ENCODE measurements around the gene PRDM11. TPM values are rescaled to one million over a fixed set of nuclear protein-coding genes. Genes with fewer than 3 reads are reported as not detected.

Gene PRDM11
- total RNA-seq, 2 experiments from 2014 or later: 0.78 to 0.85 TPM

DNA sequence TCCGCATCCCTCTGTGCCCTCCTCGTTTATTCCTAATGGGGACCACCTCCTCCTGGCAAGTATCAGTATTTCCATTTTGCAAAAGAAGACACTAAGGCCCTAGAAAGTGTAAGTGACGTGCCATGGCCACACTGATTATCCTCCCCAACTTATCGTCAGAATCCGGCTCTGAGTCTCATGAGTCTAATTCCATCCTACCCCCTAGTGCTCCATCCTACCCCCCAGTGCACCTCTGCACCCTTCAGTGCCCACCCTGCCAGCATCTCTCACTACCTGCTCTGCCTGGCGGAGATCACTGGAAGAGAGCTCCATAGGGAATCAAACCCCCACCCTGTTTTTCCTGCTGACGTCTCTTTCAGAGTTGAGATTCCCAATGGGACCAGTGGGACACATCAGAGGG, 31.8 kb downstream of the PRDM11 start:
- DNase-seq: no peak
- Mint-ChIP-seq H3K36me3 (ENCODE audit: low read depth) (no peaks in the 10 kb centered on the region), H3K27me3 (peaks cover 31% of the 10 kb centered on the region), H3K4me3 (no peak overlapping the region), H3K27ac (no peak overlapping the region), H3K9me3 (no peaks in the 10 kb centered on the region), H3K4me1 (peaks cover 3% of the 10 kb centered on the region)
- ChIA-PET POLR2A (no interaction called here), CTCF (no interaction called here)

DNA sequence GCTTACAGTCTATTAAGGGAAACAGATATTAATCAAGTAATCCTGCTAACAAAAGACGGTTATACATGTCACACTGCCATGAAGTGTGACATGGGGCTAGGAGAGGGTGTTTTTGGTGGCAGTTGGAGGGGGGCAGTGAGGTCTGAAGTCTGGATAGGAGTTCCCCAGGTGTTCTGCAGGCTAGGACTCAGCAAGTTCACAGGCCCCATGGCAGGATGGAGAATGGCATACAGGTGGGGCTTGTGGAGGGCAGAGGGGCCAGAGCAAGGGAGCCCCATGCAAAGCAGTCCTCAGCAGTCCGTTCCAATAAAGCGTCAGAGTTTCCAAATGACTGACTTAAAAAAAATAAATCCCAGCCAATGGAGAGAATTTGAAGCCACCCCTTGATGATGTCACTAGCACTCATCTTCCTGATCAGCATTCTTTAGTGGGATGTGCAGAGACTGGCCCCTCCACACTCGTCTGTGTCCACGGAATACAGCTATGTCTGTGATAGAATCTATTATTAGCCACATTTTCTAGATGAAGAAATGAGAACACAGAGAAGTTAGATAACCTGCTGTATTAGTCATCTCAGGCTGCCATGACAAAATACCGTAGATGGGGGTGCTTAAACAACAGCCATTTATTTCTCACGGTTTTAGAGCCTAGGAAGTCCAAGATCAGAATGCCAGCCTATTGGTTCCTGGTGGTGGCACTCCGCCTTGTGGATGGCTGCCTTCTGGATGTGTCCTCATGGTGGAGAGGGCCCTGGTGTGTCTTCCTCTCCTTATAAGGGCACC, 32.6 kb downstream of the PRDM11 start:
- ChIA-PET CTCF (no interaction called here), POLR2A (no interaction called here)
- no peak for DNase-seq
- H3K4me3 Mint-ChIP-seq: no peak overlapping the region
- H3K27ac Mint-ChIP-seq: no peak overlapping the region
- no peaks in the 10 kb centered on the region for H3K36me3 Mint-ChIP-seq (ENCODE audit: low read depth)
- peaks cover 3% of the 10 kb centered on the region for H3K4me1 Mint-ChIP-seq
- no peaks in the 10 kb centered on the region for H3K9me3 Mint-ChIP-seq
- peaks cover 31% of the 10 kb centered on the region for H3K27me3 Mint-ChIP-seq

DNA sequence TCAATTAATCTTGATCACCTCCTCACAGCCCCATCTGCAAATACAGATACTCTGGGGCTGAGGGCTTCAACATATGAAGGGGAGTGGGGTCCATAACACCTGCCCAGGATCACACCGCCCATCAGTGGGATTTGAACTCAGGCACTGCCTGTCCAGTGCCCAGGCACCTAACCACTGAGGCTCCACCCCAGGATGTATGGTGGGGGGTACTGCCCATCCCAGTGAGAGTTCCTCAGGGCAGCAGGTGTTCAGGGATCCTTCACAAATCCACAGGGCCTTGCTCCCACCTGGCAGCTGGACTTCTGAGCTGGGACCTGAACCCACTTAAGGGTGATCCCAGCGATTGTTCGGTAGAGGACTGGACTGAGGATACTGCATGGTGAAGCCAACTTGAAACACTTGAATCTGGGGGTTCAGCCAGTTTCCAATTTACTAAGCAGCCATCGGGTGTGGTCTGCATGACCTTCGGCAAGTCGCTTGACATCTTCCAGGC, 33.3 kb downstream of the PRDM11 start:
- ChIA-PET POLR2A (no interaction called here), CTCF (no interaction called here)
- Mint-ChIP-seq H3K27me3 (peaks cover 31% of the 10 kb centered on the region), H3K4me1 (peaks cover 3% of the 10 kb centered on the region), H3K4me3 (peak overlapping the region; percentile 54), H3K27ac (no peak overlapping the region), H3K9me3 (no peaks in the 10 kb centered on the region), H3K36me3 (ENCODE audit: low read depth) (no peaks in the 10 kb centered on the region)
- DNase-seq: no peak

DNA sequence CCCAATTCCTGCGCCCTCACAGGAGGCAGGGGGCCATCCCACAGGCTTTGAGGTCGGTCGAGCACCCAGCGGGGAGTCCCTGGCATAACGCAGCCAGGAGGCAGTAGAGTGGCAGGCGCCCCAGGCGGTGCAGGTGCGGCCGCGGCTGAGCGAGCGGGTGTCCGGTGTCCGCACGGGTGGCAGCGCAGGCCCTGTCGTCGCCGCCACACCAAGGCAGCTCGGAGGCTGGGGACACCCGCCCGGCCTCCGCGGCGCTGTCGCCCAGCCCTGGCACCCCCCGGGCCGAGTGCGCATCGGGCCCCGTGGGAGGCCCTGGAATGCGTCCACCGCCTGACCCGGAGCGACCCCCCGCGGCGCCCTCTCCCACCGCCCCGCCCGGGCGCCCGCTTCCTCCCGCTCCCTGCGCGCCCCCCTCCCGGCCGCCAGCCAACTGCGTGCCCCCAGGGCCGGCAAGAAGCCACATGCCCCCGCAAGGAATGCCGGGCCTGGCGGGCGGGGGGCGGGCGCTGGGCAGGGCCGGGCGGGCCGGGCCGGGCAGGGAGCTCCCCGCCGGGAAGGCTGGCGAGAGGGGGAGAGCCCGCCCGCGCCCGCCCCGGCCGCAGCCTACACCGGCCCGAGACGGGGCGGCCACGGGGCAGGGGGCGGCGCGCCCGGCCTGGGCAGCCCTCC, 33.9 kb downstream of the PRDM11 start:
- no peak for DNase-seq
- no peaks in the 10 kb centered on the region for H3K36me3 Mint-ChIP-seq (ENCODE audit: low read depth)
- peaks cover 29% of the 10 kb centered on the region for H3K27me3 Mint-ChIP-seq
- POLR2A ChIA-PET: no interaction called here
- CTCF ChIA-PET: no interaction called here
- H3K9me3 Mint-ChIP-seq: no peaks in the 10 kb centered on the region
- H3K27ac Mint-ChIP-seq: no peak overlapping the region
- peaks cover 3% of the 10 kb centered on the region for H3K4me1 Mint-ChIP-seq
- peak overlapping the region; percentile 54 for H3K4me3 Mint-ChIP-seq

DNA sequence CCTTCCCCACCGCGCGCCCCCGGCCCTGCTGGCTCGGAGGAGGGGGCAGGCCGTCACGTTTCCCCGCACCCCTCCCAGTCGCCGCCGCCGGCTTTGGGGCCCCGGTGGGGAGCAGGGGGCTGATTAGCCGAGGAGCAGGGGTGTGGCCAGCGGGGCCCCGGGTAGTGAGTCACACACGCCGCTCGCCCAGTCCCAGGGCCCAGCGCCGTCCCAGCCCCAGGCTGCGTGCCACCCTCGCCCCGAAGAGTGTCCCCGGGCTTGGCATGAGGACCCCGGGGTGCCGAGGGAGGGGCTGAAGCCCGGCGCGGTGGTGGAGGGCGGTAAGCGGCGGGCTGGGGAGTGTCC, 34.4 kb downstream of the PRDM11 start:
- Mint-ChIP-seq H3K9me3 (no peaks in the 10 kb centered on the region), H3K36me3 (ENCODE audit: low read depth) (no peaks in the 10 kb centered on the region), H3K4me1 (peaks cover 3% of the 10 kb centered on the region), H3K4me3 (no peak overlapping the region), H3K27ac (no peak overlapping the region), H3K27me3 (peaks cover 29% of the 10 kb centered on the region)
- ChIA-PET POLR2A (no interaction called here), CTCF (no interaction called here)
- DNase-seq: peak; percentile 24

DNA sequence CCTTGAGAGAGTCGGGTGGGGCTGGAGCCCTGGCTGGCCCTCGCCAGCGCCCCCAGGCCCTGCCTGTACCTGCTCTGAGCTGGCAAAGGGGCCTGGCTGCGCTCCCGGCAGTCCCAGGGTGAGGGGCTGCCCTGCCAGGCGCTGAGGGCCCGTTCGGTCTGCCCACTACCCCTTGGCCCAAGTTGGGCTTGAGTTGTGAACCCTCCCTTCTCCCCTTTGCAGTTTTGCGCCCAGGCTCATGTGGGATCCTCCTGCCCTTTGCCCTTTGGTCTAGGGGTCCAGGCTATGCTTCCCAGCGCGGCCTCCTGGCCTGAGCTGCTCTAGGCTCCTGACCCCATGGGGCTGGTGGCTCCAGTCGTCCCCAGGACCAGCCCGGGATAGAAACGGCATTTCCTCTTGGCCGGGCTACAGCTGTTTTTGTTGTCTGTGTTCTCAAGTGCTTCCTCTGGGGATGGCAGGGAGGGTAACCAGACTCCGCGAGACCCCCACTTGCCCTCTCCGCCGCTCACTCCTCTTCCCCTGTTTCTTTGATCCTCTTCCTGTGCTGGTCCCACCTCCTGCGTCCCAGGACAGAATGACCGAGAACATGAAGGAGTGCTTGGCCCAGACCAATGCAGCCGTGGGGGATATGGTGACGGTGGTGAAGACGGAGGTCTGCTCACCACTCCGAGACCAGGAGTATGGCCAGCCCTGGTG, 34.9 kb downstream of the PRDM11 start:
- Mint-ChIP-seq H3K9me3 (no peaks in the 10 kb centered on the region), H3K4me3 (no peak overlapping the region), H3K36me3 (ENCODE audit: low read depth) (no peaks in the 10 kb centered on the region), H3K27me3 (peaks cover 29% of the 10 kb centered on the region), H3K27ac (no peak overlapping the region), H3K4me1 (peaks cover 3% of the 10 kb centered on the region)
- ChIA-PET CTCF (no interaction called here), POLR2A (no interaction called here)
- no peak for DNase-seq

DNA sequence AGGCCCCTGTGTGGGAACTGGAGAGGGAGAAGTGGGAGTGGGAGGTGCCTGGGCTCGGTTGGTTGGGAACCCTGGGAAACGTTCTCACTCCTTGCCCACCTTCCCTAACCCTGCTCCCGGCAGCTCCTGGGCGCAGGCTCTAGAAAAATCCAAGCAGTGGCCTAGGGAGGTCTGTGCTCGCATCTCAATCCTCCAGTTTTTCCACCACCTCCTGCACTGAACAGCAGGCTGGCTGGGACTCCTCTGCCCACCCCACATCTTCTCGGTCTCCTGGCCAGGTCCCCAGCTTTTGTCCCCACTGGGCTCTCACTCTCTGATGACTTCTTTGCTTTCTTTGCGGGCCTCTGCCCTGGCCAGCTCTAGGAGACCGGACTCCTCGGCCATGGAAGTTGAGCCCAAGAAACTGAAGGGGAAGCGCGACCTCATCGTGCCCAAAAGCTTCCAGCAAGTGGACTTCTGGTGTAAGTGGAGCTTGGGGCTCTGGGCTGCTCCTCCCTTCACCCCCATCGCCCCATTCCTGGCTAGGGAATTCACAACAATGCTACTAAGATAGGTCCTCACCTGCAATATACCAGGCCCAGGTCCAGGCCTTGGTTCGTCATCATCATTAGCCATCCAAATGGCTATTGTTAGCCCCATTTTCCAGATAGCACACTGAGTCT, 35.6 kb downstream of the PRDM11 start:
- no peak overlapping the region for H3K4me3 Mint-ChIP-seq

DNA sequence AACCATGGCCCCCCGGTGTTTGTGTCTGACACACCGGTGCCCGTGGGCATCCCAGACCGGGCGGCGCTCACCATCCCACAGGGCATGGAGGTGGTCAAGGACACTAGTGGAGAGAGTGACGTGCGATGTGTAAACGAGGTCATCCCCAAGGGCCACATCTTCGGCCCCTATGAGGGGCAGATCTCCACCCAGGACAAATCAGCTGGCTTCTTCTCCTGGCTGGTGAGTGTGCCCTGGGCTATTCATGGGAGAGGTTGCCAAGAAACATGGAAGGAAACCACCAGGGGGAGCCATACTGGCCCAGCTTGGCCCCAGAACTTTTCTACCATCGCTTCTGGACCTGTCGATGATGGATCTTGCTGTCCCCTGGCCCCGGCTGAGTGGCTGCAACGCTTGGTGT, 36.5 kb downstream of the PRDM11 start:
- DNase-seq: no peak
- peaks cover 29% of the 10 kb centered on the region for H3K27me3 Mint-ChIP-seq
- CTCF ChIA-PET: no interaction called here
- H3K36me3 Mint-ChIP-seq (ENCODE audit: low read depth): no peaks in the 10 kb centered on the region
- POLR2A ChIA-PET: no interaction called here
- no peaks in the 10 kb centered on the region for H3K9me3 Mint-ChIP-seq
- H3K27ac Mint-ChIP-seq: no peak overlapping the region
- H3K4me3 Mint-ChIP-seq: no peak overlapping the region
- peaks cover 3% of the 10 kb centered on the region for H3K4me1 Mint-ChIP-seq

More for the DNA sequence above, 35.6 kb downstream of the PRDM11 start:
- no peak for DNase-seq
- Mint-ChIP-seq H3K9me3 (no peaks in the 10 kb centered on the region), H3K27ac (no peak overlapping the region), H3K27me3 (peaks cover 29% of the 10 kb centered on the region), H3K4me1 (peaks cover 3% of the 10 kb centered on the region), H3K36me3 (ENCODE audit: low read depth) (no peaks in the 10 kb centered on the region)
- ChIA-PET CTCF (no interaction called here), POLR2A (no interaction called here)

DNA sequence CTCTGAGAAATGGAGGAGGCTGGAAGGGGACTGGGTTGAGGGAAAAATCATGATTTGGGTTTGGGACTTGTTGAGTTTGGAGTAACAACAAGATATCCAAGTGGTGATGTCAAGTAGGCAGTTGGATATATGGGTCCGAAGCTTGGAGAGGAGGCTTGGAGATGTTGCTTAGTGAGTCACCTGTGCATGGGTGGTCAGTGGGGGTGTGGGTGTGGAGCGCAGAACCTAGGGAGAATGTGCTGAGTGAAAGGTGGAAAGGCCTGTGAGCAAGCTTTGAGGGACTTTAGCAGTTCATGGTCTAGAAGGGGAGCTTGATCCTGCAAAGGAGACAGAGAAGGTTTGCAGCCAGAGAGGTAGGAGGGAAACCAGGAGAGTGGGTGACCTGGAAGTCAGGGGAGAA, 38.2 kb downstream of the PRDM11 start:
- no peak overlapping the region for H3K4me3 Mint-ChIP-seq
- CTCF ChIA-PET: no interaction called here
- H3K36me3 Mint-ChIP-seq (ENCODE audit: low read depth): no peaks in the 10 kb centered on the region

DNA sequence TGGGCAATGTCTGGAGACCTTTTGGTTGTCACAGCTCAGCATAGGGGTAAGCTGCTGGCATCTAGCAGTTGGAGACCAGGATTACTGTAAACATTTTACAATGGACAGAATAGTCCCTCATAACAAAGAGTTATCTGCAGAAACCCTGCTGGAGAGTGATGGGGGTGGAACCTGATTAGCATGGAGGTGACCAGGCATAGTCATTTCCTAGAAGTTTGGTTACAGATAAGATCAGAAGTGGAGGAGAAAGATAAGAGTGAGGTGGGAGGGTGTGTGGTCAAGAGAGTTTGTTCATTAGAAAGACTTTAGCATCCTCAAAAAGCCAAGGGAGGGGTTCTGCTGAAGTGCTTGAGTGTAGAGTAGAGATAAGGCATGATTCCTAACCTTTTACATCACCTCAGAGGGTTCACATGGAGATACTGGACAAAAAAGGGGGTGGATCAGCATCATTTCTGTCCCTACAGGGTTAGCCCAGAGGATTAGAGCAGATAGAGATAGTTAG, 38.8 kb downstream of the PRDM11 start:
- ChIA-PET CTCF (no interaction called here), POLR2A (no interaction called here)
- Mint-ChIP-seq H3K4me3 (no peak overlapping the region), H3K27ac (no peak overlapping the region), H3K9me3 (no peaks in the 10 kb centered on the region), H3K27me3 (peaks cover 7% of the 10 kb centered on the region), H3K36me3 (ENCODE audit: low read depth) (no peaks in the 10 kb centered on the region), H3K4me1 (no peaks in the 10 kb centered on the region)
- no peak for DNase-seq

More for the DNA sequence above, 38.2 kb downstream of the PRDM11 start:
- POLR2A ChIA-PET: no interaction called here
- Mint-ChIP-seq H3K27me3 (peaks cover 12% of the 10 kb centered on the region), H3K9me3 (no peaks in the 10 kb centered on the region), H3K27ac (no peak overlapping the region), H3K4me1 (peaks cover 3% of the 10 kb centered on the region)
- DNase-seq: no peak

DNA sequence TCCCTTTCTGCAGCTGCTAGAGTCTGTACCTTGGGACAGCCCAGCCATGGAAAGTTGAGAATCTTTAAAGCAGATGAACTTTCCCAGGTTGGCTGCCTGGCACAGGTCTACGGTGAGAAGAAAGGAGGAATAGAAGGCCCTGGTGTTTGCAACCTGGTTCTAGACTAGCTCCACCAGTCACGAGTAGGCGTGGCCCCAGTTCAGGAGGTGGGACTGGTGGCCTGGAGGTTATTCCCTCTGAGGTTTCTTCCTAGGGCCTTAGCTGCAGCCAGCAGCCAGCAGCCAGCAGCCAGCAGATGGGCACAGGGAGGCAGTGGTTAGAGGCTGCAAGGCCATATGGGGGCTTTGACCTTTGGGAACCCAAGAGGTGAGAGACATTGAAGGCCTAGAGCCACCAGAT, 40.9 kb downstream of the PRDM11 start:
- Mint-ChIP-seq H3K27ac (no peak overlapping the region), H3K4me3 (no peak overlapping the region), H3K9me3 (no peaks in the 10 kb centered on the region), H3K36me3 (ENCODE audit: low read depth) (no peaks in the 10 kb centered on the region), H3K4me1 (no peaks in the 10 kb centered on the region), H3K27me3 (no peaks in the 10 kb centered on the region)
- POLR2A ChIA-PET: no interaction called here
- no peak for DNase-seq
- CTCF ChIA-PET: no interaction called here

DNA sequence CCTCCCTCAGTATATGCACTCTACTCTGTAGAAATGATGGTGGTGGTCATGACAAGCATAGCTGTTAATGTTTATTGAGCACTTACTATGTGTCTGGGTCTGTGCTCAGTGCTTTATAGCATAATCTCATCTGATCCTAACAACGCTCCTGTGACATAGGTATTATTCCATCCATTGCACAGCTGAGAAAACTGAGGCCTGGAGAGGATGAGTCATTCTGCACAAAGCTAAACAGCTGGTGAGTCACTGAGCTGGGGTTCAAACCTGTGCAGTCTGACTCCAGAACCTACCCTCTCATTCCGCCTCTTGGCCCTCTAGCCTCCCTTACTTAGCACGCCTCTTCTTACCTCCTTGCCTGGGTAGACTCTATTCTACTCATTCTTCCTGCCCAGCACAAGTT, 41.7 kb downstream of the PRDM11 start:
- Mint-ChIP-seq H3K4me1 (no peaks in the 10 kb centered on the region), H3K27ac (no peak overlapping the region), H3K36me3 (ENCODE audit: low read depth) (no peaks in the 10 kb centered on the region), H3K9me3 (no peaks in the 10 kb centered on the region), H3K27me3 (no peaks in the 10 kb centered on the region), H3K4me3 (no peak overlapping the region)
- no peak for DNase-seq
- CTCF ChIA-PET: no interaction called here
- POLR2A ChIA-PET: no interaction called here

DNA sequence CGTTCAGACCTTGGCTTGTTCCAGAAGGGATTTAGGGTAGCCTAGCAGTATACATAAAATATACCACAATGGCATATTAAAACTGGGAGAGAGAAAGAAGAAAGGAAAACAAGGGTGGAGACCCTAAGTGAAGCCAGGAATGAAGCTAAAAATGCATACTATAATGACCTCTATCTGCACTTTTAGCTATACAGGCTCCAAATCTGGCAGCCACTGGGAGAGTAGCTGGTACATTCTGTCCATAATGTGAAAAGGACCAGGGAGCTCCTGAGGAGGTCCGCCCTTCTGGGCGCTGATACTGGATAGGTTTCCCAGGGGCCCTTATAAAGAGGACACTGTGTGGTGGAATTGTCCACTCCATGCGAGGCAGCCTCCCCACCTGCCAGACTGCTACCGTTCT, 42.8 kb downstream of the PRDM11 start:
- Mint-ChIP-seq H3K27me3 (no peaks in the 10 kb centered on the region), H3K27ac (no peak overlapping the region), H3K4me1 (no peaks in the 10 kb centered on the region), H3K9me3 (no peaks in the 10 kb centered on the region), H3K36me3 (ENCODE audit: low read depth) (no peaks in the 10 kb centered on the region), H3K4me3 (no peak overlapping the region)
- CTCF ChIA-PET: no interaction called here
- POLR2A ChIA-PET: no interaction called here
- DNase-seq: no peak

Measured in activated CD4-positive, alpha-beta memory T cell treated with anti-CD3 and anti-CD28 coated beads, Interleukin-2, amount 10 ng/mL, durations not matched to agents 7 days and 5 days (primary cell).